AG04449 (cell line): ENCODE results near the gene ZBTB46.

Experiments used
- CTCF ChIA-PET: fragments of 350-600 bp; formaldehyde crosslinking; extraction: SDS; loops from one replicate; lab custom pipeline; 2021; ENCODE audit warnings: antibody characterized with exemption; lab: Yijun Ruan, JAX
- POLR2A ChIA-PET: fragments of 400-600, 350-600 bp; formaldehyde crosslinking; extraction: SDS; loops from one replicate; lab custom pipeline; 2020; ENCODE audit warnings: antibody characterized with exemption, inconsistent platforms; lab: Yijun Ruan, JAX
- DNase-seq: peaks from one replicate; pipeline ENCODE4 v3.0.0-alpha.2; 2010; ENCODE audit warnings: low read depth, low spot score
- H3K4me3 ChIP-seq: 2 replicates; pipeline ENCODE4 v1.5.1; 2011; ENCODE audit warnings: low read depth, mild to moderate bottlenecking, control low read depth, low read length
- TF ChIP-seq, protein P1 (sequence below): IDR thresholded peaks from one replicate; pipeline ENCODE4 v1.5.1; 2011; ENCODE audit warnings: mild to moderate bottlenecking, moderate library complexity, low read length, control low read depth, inconsistent platforms; ENCODE audit not compliant: insufficient read depth; ENCODE audit errors: missing control alignments

Gene ZBTB46

DNA sequence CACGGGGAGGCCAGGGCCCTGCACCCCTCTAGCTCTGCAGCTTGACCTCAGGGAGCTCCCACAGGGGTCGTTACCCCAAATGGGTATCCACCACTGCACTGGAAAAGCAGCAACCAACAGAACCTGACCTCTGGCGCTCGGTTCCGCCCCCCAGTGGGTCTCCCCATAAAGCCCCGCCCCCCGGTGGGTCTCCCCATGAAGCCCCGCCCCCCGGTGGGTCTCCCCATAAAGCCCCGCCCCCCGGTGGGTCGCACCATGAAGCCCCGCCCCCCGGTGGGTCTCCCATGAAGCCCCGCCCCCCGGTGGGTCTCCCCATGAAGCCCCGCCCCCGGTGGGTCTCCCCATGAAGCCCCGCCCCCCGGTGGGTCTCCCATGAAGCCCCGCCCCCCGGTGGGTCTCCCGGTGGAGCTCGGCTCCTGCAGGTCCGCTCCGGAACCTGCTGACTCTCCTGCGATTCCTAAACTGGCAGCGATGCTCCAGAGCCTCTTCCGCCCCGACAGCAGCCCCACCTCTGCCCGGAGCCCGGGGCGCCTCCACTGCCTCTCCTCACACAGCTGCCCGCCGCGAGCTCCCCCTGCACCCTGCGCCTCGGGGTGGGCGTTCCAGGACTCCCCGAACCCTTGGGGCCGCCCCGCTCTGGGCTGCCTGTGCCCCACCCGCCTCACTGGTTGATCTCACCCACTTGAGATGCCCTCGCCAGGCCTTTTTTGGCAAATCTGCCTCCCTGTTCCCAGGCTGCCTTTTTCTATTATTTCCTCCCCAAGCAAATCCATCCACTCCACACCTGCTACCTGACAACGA is 79.4 kb downstream of the ZBTB46 start:
- TF ChIP-seq, protein P1, sequence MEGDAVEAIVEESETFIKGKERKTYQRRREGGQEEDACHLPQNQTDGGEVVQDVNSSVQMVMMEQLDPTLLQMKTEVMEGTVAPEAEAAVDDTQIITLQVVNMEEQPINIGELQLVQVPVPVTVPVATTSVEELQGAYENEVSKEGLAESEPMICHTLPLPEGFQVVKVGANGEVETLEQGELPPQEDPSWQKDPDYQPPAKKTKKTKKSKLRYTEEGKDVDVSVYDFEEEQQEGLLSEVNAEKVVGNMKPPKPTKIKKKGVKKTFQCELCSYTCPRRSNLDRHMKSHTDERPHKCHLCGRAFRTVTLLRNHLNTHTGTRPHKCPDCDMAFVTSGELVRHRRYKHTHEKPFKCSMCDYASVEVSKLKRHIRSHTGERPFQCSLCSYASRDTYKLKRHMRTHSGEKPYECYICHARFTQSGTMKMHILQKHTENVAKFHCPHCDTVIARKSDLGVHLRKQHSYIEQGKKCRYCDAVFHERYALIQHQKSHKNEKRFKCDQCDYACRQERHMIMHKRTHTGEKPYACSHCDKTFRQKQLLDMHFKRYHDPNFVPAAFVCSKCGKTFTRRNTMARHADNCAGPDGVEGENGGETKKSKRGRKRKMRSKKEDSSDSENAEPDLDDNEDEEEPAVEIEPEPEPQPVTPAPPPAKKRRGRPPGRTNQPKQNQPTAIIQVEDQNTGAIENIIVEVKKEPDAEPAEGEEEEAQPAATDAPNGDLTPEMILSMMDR, result no peak
- POLR2A ChIA-PET, result no interaction called here
- CTCF ChIA-PET, result interaction anchor here (1.5 kb wide), 1 partner anchor 35 kb away, joined by 7 read pairs; no protein-coding TSS in a partner anchor
- DNase-seq, result no peak
- H3K4me3 ChIP-seq, result no peak overlapping the region

GRCh38 chr20:63750807-63751470 is 80.1 kb downstream of the ZBTB46 start:
- CTCF ChIA-PET, result interaction anchor here (0.7 to 1.5 kb wide), 3 partner anchors 23 to 35 kb away, joined by 3 to 7 read pairs (median 3); no protein-coding TSS in a partner anchor

GRCh38 chr20:63749597-63750508 is 81.2 kb downstream of the ZBTB46 start:
- H3K4me3 ChIP-seq, result no peak overlapping the region
- TF ChIP-seq, protein P1, result no peak
- ChIA-PET CTCF (interaction anchor here (1.0 to 1.5 kb wide), 4 partner anchors 9 to 30 kb away, joined by 3 to 5 read pairs (median 3); no protein-coding TSS in a partner anchor), POLR2A (no interaction called here)
- DNase-seq, result no peak

More at GRCh38 chr20:63750807-63751470, 80.1 kb downstream of the ZBTB46 start:
- no peak for DNase-seq
- no peak overlapping the region for H3K4me3 ChIP-seq
- TF ChIP-seq, protein P1, result no peak
- POLR2A ChIA-PET, result no interaction called here

DNA sequence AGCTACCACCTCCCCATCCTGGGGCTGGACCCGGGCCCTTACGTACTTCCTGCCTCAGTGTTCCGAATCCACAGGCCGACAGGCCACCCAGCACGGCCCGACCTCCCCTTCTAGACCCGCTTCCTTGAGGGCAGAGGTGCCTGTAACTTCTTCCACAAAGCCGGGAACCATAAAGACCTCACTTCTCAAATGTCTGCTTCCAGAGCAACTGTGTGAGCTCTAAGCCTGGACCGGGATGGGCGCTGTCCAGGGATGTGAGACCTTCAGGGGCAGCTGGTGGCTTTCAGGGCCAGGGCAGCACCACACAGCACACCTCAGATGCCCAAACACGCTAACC is 82.2 kb downstream of the ZBTB46 start:
- CTCF ChIA-PET, result interaction anchor here (1.3 to 1.5 kb wide), 2 partner anchors 8 to 26 kb away, joined by 3 to 5 read pairs; no protein-coding TSS in a partner anchor
- TF ChIP-seq, protein P1, result no peak
- no peak overlapping the region for H3K4me3 ChIP-seq
- DNase-seq, result no peak
- POLR2A ChIA-PET, result no interaction called here

- CTCF ChIA-PET, result interaction anchor here (1.3 kb wide), 1 partner anchor 27 kb away, joined by 5 read pairs; no protein-coding TSS in a partner anchor
- no peak for DNase-seq
- no peak overlapping the region for H3K4me3 ChIP-seq
- TF ChIP-seq, protein P1, result no peak
- POLR2A ChIA-PET, result no interaction called here
Observed at GRCh38 chr20:63748070-63748933, 82.8 kb downstream of the ZBTB46 start.
